NCI-H510A treated with DMSO at 0.1 percent for 48 hours (cell line): ENCODE measurements around the gene NPEPPS.
"Not testable (repeated sequence)": the region's sequence is repeated elsewhere in the genome, so short reads cannot be mapped to it uniquely, and the experiment has no call there.

Source experiments
- DNase-seq: peaks from one replicate; lab custom pipeline; 2025; lab: John Stamatoyannopoulos, UW

NPEPPS gene

DNA sequence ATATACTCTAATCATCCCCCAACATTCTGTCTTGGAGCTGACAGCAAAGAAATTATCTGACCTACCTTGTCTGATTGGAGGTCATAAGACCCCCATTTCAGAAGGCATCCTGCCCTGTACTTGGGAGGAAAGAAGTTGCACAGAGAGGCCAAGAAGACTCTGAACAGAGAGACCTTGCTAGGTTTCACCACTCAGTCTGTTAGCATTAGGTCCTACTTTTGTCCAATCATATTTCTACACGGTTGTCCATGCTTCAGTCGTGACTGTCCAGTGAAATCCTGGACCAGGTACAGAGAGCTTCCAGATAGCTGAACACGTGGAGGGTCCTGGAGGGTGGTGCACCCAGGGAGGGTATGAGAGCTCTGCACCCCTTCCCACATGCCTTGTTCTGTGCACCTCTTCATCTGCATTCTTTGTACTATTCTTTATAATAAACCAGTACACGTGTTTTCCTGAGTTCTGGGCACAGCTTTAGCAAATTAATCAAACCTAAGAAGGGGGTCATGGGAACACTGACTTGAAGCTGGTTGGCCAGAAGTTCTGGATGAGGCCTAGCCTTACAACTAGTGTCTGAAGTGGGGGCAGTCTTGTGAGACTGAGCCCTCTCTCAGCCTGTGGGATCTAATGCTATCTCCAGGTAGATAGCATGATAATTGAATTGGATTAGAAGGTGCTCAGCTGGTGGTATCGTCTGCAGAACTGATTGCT lies 30.9 kb downstream of the NPEPPS start:
- not testable (repeated sequence) for DNase-seq

DNA sequence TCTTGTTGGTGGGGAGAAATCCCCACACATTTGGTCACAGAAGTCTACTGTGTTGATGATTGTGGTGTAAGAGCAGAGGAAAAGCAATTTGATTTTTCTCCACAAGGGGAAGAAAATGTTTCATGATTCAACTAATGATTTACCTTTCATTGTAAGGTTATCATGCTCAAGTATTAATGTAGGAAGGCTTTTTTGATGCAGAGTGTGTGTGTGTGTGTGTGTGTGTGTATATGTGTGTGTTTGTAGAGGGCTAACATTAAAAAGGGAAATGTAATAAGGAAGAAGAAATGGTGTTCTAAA lies 31.4 kb downstream of the NPEPPS start:
- not testable (repeated sequence) for DNase-seq

DNA sequence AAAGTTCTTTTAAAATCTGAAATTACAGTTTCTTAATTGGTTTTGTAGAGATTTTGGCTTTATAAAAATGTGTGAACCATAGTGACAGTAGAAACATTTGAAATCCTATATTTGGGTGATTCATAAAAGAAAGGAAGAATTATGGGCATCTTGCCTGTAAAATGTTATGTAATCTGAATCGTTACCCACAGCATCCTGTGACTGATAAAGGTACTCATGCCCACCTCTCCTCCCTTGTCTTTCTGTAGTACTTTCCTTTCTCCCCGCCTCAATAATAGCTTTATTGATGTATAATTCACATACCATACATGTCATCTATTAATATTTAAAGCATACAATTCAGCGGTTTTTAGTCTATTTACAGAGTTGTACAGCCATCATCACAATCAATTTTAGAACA lies 36.4 kb downstream of the NPEPPS start:
- not testable (repeated sequence) for DNase-seq

DNA sequence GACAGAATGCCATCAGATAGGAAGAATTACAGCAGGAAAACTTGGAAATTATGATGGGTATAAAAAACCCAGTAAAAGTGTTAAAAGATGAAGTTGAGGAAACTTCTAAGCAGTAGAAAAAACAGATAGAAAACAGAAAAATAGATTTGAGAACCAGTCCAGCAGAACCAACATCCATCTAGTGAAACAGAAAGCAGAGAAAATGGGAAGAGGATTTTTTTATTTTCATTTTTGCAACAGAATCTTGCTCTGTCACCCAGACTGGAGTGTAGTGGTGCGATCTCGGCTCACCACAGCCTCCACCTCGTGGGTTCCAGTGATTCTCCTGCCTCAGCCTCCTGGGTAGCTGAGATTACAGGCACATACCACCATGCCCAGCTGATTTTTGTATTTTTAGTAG lies 41.7 kb downstream of the NPEPPS start:
- not testable (repeated sequence) for DNase-seq

DNA sequence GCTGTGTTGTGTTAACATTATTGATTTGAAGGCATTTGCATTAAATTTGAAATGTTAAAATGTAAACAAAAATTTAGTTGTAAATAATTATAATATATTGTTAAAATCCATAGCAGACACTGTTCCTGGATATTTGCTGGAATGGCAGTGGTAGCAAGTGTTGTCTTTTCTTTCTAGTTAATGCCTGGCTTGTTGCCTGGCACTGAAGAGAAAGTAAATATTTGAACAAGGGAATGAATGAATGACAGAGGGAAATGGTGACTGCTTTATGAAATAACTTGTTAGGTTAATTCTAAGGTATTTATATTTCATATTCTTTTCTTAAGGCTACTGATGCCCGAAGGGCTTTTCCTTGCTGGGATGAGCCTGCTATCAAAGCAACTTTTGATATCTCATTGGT lies 51.5 kb downstream of the NPEPPS start:
- DNase-seq = not testable (repeated sequence)

DNA sequence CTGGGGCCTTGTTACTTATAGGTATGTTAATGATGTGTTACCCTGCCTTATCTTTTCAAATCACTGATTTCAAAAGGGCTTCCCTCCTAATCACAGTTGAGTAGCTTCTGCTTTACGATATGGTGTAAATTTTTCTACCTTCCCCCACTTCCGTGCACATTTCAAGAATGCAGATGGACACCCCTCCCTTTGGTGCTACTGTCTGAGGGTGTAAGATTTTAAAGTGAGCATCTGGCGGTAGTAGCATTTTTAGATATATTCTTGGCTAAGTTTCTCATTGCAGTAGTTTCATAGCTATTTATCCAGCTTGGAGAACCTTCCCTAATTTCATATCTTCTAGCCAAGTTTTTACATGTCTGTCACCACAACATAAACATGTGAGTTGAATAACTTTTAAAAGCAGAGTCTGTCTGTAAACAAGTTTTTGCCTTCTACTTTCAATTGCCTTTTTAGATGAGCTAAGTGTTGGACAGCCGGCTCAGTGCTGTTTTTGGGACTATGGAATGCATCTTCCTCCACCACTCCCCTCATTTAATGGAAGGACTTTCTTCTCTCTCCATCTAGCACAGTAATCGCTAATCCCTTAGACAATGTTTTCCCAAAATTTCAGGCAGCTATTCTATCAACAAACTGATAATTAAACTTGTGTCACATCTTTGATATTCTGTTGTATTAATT lies 55.6 kb downstream of the NPEPPS start:
- DNase-seq = not testable (repeated sequence)

DNA sequence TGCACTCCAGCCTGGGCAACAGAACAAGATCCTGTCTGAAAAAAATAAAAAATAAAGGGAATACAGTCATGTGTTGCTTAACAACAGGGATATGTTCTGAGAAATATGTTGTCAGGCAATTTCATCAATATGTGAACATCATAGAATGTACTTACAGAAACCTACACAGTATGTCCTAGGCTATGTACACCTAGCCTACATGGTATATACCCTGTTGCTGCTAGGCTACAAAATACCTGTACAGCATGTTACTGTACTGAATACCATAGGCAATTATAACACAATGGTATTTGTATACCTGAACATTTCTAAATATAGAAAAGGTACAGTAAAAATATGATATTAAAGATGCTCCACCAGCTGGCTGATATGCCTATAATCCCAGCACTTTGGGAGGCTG lies 62.6 kb downstream of the NPEPPS start:
- not testable (repeated sequence) for DNase-seq

DNA sequence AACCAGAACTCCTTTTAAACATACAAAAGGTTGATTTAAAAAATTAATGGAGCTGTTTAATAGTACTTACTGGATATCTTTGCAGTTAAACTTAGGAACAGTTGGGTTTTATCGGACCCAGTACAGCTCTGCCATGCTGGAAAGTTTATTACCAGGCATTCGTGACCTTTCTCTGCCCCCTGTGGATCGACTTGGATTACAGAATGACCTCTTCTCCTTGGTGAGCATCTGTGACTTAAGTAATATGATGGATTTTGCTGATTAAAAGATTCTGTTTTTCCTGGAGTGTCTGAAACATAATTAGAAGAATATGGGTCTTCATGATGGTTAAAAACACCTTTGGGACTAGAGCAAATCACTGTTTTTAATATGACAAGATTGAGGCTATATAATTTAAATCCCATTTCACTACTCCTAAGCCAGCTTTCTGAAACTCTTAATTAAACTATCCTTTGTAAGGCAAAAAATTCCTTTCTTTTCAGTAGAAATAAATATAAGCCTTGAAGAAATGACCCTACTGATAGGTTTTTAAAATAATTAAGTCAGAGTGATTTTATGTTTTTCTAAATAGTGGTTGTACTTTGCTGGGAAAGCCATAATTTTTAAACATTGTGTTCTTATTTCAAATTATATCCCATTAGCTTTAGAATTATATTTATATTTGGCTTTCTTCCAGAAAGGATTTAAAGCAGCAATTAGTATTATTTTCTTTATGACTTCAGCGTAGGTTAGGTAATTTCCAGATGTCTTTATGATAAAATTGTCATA lies 73.1 kb downstream of the NPEPPS start:
- no peak for DNase-seq

DNA sequence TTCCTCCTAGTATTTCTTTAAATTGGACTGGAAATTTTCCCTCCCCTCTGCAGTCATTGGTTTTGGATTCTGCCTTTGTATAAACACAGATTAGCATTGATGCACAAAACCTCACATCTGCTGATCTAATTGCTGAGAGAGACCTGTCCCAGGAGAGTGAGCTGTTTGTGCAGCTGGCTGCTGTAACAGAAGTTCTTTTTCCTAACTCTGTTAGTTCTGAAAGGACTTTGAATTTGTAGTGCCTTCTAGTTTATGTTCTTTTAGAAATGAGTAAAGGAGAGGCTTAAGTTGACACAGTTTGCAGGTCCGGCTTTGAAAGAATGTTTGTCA lies 73.7 kb downstream of the NPEPPS start:
- no peak for DNase-seq

DNA sequence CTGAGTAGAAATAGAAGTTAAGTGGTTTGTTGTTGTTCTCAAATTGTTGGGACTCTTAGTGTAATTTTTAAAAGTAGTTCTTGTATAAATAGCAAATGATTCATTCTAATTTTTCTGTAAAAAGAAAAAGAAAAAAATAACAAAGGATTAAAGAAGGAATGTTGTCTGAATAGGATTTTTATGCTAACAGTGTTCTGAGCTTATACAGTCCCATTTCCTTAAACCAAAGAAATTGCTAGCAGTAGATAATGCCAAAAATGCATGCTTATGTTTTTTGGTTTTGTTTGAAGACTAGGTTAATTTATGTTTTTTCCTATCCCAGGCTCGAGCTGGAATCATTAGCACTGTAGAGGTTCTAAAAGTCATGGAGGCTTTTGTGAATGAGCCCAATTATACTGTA lies 74.1 kb downstream of the NPEPPS start:
- no peak for DNase-seq

DNA sequence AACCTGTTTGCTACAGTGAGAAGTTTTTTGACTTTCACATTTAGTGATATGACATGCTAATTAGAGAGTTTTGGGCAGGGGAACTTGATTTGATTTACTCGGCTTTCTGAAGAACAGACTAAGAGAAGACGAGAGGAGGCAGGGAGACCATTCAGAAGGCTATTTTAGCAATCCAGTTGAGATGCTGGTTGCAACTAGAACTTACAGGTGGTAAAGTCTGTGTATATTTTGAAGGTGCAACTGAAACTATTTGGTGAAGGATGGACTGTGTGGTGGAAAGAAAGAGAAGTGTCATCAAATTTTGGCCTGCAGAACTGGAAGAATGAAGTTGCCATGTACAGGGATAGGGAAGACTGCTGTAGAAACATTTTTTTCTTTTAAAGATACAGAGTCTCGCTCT lies 76.6 kb downstream of the NPEPPS start:
- DNase-seq = no peak

DNA sequence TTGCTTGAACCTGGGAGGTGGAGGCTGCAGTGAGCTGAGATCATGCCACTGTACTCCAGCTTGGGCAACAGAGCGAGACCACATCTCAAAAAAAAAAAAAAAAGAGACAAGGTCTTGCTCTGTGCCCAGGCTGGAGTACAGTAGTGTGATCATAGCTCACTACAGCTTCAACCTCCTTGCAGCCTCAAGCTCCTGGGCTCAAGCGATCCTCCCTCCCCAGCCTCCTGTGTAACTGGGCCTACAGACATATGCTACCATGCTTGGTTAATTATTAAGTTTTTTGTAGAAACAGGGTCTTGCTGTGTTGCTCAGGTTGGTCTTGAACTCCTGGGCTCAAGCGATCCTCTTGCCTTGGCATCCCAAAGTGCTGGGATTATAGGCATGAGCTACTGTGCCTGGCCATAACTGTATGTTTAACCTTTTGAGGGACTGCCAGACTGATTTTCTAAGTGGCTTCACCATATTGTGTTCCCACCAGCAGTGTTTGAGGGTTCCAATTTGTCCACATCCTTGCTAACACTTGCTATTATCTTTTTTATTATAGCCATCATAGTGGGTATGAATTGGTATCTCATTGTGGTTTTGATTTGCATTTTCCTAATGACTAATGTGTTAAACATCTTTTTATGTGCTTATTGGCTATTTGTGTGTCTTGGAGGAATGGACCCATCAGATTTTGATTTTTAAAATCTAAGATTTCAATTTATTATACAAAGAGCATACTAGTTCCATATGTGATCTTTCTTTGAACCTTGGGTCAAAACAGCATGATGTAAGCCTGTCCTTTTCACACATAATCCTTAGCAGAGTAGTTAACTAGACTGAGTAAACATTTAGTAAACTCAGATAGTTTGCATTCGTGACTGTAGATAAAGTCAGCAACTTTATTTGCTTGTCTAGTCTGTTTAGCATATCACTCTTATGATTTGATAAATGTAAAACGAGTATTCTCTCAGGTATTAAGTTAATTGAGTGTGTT lies 80.8 kb downstream of the NPEPPS start:
- no peak for DNase-seq

DNA sequence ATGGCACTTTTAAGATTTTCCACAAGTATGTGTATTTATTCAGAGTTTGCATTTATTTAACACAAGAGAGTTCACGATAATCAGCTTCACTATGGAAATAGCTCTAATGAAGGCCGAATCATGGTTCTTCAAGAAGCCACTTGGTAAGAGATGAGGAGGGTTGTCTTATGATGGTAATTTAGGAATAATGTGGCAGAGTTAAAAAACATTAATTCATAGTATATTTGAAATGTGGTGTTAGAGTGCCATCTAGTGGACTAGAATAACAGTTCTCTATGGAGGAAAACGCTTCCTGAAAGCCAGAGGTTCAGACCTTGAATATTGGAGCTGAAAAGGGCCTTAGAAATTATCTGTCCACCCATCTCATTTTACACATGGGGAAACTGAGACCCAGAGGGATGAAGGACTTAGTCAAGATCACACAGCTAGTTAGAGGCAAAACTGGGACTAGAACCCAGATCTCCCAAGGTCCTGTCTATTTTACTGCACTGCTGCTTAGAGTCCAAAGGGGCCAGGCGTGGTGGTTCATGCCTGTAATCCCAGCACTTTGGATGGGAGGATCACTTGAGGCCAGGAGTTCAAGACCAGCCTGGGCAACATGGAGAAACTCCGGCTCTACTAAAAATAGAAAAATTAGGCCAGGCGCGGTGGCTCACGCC lies 85.0 kb downstream of the NPEPPS start:
- peak; percentile 42 for DNase-seq

DNA sequence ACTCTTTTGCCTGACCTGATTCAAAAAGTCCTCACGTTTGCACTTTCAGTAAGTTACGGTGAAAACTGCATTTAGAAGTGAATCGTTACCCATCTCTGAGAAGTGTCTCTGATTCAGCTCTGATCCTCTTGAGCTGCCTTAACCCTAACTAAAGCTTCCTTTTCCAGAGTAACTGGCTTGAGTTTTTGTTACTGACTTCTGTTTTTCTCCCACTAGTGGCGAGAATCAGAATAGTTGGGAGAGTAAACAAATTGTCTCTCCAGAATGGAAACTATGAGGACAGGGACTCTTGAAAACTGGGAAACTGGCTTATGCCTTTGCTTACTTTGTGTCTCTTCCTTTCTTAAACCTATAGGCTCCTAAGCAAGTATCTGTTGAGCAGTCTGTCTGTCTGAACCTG lies 87.5 kb downstream of the NPEPPS start:
- DNase-seq = no peak

DNA sequence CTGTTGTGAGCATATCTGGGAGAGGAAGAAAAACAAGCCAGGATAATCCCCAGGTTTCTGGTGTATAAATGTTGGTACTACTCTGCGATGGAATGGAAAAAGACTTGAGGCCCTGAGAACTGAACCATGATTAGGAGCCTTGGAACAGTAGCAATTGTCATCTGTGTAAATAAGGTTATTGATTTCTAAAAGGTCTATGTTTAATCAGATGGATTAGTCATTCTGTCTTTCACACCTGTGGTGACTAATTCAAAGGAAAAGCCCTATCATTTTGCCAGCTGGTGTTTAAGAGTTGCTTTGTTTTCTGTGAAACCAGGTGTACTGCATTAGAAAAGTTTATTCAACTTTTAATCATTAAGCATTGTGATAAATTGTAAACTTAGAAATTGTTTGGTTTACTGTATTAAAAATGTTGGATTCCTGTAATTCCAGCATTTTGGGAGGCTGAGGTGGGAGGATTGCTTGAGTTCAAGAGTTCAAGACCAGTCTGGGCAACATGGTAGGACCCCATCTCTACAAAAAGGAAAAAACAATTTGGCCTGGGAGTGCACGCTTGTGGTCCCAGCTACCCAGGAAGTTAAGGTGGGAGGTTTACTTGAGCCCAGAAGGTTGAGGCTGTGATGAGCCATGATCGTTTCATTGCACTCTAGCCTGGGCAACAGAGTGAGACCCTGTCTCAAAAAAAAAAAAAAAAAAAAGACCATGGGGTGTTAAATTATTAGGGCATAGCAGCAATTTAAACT lies 89.8 kb downstream of the NPEPPS start:
- DNase-seq = peak; percentile 18

DNA sequence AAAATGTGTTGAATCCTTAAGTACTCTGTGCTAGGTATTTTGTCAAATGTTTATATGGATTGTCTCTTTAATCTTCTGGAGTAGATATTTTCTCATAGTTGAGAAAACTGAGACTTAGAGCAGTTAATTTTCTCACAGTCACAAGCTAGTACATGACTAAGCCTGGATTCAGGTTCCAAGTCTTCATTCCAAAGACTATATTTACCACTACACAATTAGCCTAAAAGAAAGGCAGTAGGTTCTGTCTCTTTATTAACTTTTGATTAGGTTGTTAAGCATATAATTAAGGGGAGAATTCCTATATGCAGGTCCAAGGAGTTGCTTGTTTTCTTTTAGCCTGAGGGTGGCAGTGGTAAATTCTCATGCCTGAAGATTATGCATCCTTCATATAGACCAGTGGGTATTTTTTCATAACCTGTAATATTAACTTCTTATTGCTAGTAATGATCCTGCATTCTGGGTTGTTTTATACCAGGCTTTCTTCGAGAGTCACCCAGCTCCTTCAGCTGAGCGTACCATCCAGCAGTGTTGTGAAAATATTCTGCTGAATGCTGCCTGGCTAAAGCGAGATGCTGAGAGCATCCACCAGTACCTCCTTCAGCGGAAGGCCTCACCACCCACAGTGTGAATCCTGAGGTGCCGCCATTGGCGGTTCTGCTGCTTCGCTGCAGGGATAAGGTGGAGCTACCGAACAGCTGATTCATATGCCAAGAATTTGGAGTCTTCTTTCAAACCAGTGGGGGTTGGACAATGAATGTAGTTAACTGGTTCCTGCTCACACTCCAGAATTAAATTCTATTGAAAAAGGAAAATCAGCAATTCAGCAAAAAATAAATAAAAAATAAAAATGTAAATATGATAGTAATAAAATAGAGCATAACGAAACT lies 90.6 kb downstream of the NPEPPS start:
- no peak for DNase-seq

DNA sequence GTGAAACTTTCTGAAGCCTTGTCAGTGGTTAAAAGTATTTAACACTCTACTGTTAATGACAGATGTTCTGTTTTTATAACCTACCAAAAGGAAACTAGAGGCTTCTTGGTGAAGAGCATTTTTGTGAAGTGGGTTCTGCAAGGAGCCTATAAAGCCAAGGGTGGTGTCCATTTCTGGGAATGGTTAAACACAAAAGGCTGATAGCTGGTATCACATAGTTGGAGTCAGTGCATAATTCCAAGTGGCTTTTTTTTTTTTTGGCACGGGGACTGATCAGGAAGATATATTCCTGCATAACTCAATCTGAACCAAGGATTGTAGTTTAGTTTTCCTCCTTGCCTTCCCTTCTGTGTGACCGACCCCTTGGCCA lies 91.3 kb downstream of the NPEPPS start:
- DNase-seq = no peak

DNA sequence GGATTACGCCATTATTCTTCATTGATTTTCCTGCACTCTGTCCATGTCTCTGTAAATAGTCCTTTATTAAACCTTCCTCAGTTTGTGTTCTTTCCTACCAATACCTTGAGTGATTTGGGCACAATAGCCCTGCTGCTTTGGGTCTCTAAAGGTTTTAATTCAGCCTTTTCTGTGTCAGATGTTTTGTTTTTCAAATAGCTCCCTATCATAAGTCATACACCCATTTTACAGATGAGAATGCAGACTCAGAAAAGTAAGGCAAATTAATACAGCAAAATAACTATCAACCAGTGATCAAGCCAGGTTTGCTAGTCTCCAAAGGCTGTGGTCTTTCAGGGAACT lies 93.8 kb downstream of the NPEPPS start:
- DNase-seq = no peak

DNA sequence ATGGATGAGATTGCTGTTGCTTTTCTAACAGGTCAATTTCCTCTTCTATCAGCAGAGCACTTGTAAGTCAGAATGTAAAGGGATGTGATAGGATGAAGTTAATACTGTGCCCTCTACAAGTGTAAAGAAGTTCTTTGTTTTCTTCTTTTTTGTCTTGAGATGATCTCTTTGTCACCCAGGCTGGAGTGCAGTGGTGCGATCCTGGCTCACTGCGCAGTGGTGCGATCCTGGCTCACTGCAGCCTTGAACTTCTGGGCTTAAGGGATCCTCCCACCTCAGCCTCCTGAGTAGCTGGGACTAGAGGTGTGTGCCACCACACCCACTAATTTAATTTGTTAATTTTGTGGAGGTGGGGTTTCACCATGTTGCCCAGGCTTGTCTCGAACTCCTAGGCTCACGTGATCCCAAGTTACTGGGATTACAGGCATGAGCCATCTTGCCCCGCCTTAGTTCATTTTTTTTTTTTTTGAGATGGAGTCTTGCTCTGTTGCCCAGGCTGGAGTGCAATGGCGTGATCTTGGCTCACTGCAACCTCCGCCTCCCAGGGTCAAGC lies 97.2 kb downstream of the NPEPPS start:
- DNase-seq = no peak

DNA sequence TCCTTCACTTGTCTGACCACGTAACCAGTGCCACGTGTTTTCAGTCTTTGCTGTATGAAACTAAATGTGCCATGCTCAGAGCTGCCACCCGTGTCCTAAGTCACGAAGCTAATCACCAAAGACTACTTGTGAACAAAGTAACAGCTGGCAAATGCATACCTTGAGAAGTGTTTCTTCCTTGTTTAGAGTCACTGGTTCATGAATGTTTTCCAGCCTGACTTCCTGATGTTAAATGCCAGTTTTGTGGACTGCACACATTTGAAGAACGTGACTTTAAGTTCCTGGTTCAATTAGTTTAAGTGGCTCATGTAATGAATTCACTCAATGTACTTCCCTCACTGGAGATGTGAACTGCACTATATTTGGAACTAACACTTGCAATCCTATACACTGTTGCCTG lies 98.9 kb downstream of the NPEPPS start:
- no peak for DNase-seq
